ENCODE data around the gene SHROOM4.

Gene SHROOM4

DNA sequence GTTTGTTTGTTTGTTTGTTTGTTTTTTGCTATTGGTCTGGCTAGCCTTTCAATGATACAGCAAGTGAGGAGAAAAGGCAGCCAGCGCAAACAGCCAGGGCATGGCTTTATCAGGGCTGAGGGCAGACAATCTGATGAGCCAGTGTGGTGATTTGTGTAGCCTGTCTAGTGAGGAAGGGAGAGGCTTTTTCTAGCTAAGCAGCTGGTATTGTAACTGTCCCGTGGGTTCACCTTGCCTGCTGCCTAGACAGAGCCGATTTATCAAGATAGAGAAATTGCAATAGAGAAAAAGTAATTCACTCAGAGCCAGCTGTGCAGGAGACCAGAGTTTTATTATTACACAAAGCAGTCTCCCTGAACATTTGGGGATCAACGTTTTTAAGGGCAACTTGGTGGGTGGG lies 28.2 kb upstream of the SHROOM4 start:
- no peak for DNase-seq (ENCODE audit: low read depth)
- H3K4me3 ChIP-seq (ENCODE audit: low read depth, low read length) = no peak overlapping the region
- TF ChIP-seq, protein P1, sequence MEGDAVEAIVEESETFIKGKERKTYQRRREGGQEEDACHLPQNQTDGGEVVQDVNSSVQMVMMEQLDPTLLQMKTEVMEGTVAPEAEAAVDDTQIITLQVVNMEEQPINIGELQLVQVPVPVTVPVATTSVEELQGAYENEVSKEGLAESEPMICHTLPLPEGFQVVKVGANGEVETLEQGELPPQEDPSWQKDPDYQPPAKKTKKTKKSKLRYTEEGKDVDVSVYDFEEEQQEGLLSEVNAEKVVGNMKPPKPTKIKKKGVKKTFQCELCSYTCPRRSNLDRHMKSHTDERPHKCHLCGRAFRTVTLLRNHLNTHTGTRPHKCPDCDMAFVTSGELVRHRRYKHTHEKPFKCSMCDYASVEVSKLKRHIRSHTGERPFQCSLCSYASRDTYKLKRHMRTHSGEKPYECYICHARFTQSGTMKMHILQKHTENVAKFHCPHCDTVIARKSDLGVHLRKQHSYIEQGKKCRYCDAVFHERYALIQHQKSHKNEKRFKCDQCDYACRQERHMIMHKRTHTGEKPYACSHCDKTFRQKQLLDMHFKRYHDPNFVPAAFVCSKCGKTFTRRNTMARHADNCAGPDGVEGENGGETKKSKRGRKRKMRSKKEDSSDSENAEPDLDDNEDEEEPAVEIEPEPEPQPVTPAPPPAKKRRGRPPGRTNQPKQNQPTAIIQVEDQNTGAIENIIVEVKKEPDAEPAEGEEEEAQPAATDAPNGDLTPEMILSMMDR (IDR thresholded peaks at IDR 0.05; ENCODE audit: low read depth, low read length, missing control alignments) = no peak

DNA sequence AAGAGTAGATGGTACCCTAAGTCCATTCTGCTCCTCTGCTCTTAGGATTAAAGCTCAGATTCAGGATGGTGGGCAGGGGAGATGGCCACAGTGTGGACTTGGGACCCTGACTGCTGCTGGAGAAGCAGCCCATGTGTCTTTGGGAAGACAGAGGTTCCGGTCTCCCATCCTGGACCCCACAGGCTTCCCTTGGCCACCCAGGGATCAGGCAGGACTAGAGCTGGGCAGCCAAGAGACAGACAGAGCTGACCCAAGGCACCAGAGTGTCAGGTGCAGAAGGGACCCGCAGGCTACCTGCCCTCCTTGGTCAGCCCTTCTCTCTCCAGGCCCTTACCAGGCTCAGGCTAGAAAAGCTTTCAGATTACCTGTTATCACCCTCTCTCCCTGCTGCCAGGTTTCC lies 25.7 kb upstream of the SHROOM4 start:
- no peak for DNase-seq (ENCODE audit: low read depth)
- TF ChIP-seq, protein P1 (IDR thresholded peaks at IDR 0.05; ENCODE audit: low read depth, low read length, missing control alignments) = no peak
- no peak overlapping the region for H3K4me3 ChIP-seq (ENCODE audit: low read depth, low read length)

DNA sequence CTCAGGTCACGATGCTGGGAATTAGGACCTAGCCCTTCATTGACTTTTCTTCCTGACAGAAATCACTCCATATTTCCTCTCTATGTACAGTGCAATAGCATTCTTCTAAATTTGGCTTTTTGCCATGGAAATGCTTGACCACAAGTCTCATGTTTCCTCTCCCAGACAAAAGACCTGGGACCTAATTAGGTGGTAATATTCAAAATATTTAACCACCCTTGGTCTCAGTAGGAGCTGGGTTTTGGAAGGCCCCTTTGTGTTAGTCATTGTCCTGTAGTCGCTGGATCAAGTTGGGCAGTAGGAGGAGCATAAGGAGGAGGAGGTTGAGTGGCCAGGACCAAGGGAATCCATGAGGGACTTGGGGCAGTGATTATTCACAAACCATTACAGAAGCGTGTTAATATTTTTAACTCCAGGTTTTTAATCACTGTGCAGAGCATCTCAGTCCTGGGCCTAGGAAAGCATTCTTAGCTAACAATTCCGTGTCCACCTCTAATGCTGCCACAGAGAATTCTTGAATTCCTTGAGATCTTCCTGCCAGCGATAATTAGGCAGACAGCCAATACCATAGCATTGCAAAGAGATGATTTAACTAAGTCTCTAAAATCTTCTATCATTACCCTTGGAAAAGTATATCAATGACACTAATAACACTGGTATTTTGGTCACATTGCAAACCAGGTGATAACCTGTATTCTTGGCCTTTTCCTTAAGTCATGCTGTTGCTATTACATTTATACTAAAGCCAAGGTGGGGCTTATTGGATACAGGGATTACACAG lies 25.0 kb upstream of the SHROOM4 start:
- no peak overlapping the region for H3K4me3 ChIP-seq (ENCODE audit: low read depth, low read length)
- TF ChIP-seq, protein P1 (IDR thresholded peaks at IDR 0.05; ENCODE audit: low read depth, low read length, missing control alignments) = no peak
- DNase-seq (ENCODE audit: low read depth) = no peak

DNA sequence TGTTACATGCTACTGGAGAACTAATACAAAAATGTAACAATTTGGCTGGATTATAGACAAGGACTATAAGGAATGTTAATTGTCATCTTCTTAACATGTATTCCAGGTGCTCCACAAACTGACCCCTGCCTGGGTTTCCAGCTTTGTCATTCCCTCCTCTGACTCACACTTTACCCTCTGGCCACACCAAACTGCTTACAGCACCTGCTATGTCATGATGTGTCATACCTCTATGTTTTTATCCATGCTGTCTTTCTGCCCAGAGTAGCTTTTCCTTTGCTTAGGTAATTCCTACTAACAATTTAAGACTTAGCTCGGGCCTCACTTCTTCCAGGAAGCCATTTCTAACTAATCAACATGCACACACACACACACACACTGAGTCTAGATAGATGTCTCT lies 14.0 kb upstream of the SHROOM4 start:
- H3K4me3 ChIP-seq (ENCODE audit: low read depth, low read length) = no peak overlapping the region
- DNase-seq (ENCODE audit: low read depth) = no peak
- TF ChIP-seq, protein P1 (IDR thresholded peaks at IDR 0.05; ENCODE audit: low read depth, low read length, missing control alignments) = no peak

DNA sequence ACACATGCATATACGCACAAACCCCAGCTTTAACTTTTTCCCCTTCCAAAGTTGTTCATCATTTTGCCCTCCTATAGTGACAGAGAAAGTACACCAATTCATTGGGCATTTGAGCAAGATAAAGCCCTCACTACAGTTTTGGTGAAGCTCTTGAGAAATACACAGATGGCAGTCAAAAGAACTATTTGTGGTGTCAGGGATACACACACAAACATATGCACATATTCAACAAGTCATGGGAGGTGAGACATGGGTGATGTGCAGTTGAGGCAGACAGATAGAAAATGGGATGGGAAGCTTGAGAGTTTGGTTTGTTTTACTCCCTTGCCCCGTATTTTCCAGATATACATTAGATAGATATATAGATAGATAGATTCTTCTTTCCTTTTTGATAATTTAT lies 11.8 kb upstream of the SHROOM4 start:
- DNase-seq (ENCODE audit: low read depth) = no peak
- TF ChIP-seq, protein P1 (IDR thresholded peaks at IDR 0.05; ENCODE audit: low read depth, low read length, missing control alignments) = no peak
- no peak overlapping the region for H3K4me3 ChIP-seq (ENCODE audit: low read depth, low read length)

DNA sequence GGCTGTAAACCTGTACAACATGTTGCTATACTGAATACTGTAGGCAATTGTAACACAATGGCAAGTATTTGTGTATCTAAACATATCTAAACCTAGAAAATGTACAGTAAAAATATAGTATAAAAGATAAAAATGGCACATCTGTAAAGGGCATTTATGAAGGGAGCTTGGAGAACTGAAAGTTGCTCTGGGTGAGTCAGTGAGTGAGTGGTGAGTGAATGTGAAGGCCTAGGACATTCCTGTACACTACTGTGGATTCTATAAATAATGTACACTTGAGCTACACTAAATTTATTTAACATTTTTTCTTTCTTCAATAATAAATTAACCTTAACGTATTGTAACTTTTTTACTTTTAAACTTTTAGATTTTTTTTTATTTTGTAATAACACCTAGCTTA lies 5.0 kb upstream of the SHROOM4 start:
- DNase-seq (ENCODE audit: low read depth) = no peak
- no peak overlapping the region for H3K4me3 ChIP-seq (ENCODE audit: low read depth, low read length)
- TF ChIP-seq, protein P1 (IDR thresholded peaks at IDR 0.05; ENCODE audit: low read depth, low read length, missing control alignments) = no peak

DNA sequence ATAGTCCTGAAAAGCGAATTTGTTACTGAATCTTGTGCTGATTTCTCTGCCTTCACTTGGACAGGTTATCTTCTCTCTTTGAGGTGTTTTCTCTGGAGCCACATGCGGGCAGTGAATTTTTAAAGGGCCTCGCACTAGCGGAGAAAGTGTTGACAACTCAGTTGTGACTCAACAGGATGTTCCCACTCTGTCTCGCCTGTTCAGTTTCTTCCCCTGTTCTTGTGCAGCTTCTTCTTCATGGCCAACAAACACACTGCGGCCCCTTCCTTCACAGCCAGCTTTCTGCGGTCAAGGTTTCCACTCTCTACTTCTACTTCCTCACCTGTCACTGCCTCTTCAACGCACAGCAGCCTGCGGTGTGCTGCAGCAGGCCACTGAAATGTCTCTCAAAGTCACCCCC lies 1.1 kb upstream of the SHROOM4 start:
- no peak for DNase-seq (ENCODE audit: low read depth)
- no peak overlapping the region for H3K4me3 ChIP-seq (ENCODE audit: low read depth, low read length)
- TF ChIP-seq, protein P1 (IDR thresholded peaks at IDR 0.05; ENCODE audit: low read depth, low read length, missing control alignments) = no peak
